GM23338 (cell line): ENCODE measurements around the gene RNF17. TPM values are rescaled to one million over a fixed set of nuclear protein-coding genes. Genes with fewer than 3 reads are reported as not detected.

ENCODE experiments used
- ATAC-seq: fragments of 200-7000 bp; cut with Tn5 transposase; 3 replicates; pipeline ENCODE4 v1.9.1; 2020
- DNase-seq: peaks from one replicate; pipeline ENCODE4 v3.0.0-alpha.2; 2015; ENCODE audit warnings: low spot score
- H2AFZ ChIP-seq: fragments of 200-600 bp; sonication (generic); 2 replicates; pipeline ENCODE4 v1.8.0; 2016; ENCODE audit warnings: antibody characterized with exemption, mild to moderate bottlenecking, moderate library complexity
- H3F3A ChIP-seq: fragments of 200-600 bp; sonication (generic); replicated peaks from 2 replicates; pipeline ENCODE4 v1.8.0; 2017; ENCODE audit warnings: antibody characterized with exemption, mixed run types, low read depth
- H3K27ac ChIP-seq: fragments of 200-600 bp; sonication (generic); 2 replicates; pipeline ENCODE4 v1.6.1; 2016; ENCODE audit warnings: low read depth
- H3K27me3 ChIP-seq: fragments of 200-600 bp; sonication (generic); 2 replicates; pipeline ENCODE4 v1.8.0; 2016; ENCODE audit warnings: mild to moderate bottlenecking, mixed run types, moderate library complexity; ENCODE audit not compliant: insufficient read depth
- H3K36me3 ChIP-seq: fragments of 200-600 bp; sonication (generic); 2 replicates; pipeline ENCODE4 v1.8.0; 2016; ENCODE audit warnings: mild to moderate bottlenecking; ENCODE audit not compliant: insufficient read depth
- H3K4me1 ChIP-seq: fragments of 200-600 bp; sonication (generic); 2 replicates; pipeline ENCODE4 v1.8.0; 2016; ENCODE audit warnings: mild to moderate bottlenecking, moderate library complexity; ENCODE audit not compliant: insufficient read depth
- H3K4me2 ChIP-seq: fragments of 200-600 bp; sonication (generic); 2 replicates; pipeline ENCODE4 v1.7.1; 2017; ENCODE audit warnings: mixed run types
- H3K4me3 ChIP-seq: fragments of 200-600 bp; sonication (generic); 2 replicates; pipeline ENCODE4 v1.6.1; 2016; ENCODE audit warnings: mixed run types
- H3K79me2 ChIP-seq: fragments of 200-600 bp; sonication (generic); replicated peaks from 2 replicates; pipeline ENCODE4 v1.8.0; 2017; ENCODE audit warnings: mild to moderate bottlenecking; ENCODE audit not compliant: insufficient read depth
- H3K9me2 ChIP-seq: fragments of 200-600 bp; sonication (generic); 2 replicates; pipeline ENCODE4 v1.8.0; 2017; ENCODE audit not compliant: insufficient read depth
- H4K20me1 ChIP-seq: fragments of 200-600 bp; sonication (generic); replicated peaks from 2 replicates; pipeline ENCODE4 v1.8.0; 2017; ENCODE audit warnings: mild to moderate bottlenecking; ENCODE audit not compliant: insufficient read depth
- H3K27ac Mint-ChIP-seq: 2 replicates; pipeline ENCODE4 v1.8.0; 2020; ENCODE audit warnings: inconsistent platforms, mild to moderate bottlenecking, moderate library complexity, mixed read lengths
- H3K27me3 Mint-ChIP-seq: 3 replicates; pipeline ENCODE4 v1.8.0; 2022; ENCODE audit warnings: low read depth, mild to moderate bottlenecking, moderate library complexity, mixed read lengths, inconsistent platforms; ENCODE audit not compliant: insufficient read depth, poor library complexity
- H3K36me3 Mint-ChIP-seq: 3 replicates; pipeline ENCODE4 v1.8.0; 2021; ENCODE audit warnings: low read depth, mild to moderate bottlenecking, inconsistent platforms, moderate library complexity, mixed read lengths
- H3K4me1 Mint-ChIP-seq: 3 replicates; pipeline ENCODE4 v1.8.0; 2020; ENCODE audit warnings: mild to moderate bottlenecking, inconsistent platforms, mixed read lengths
- H3K4me3 Mint-ChIP-seq: 3 replicates; pipeline ENCODE4 v1.8.0; 2021; ENCODE audit warnings: moderate library complexity, mild to moderate bottlenecking, inconsistent platforms, mixed read lengths
- H3K9me3 Mint-ChIP-seq: 3 replicates; pipeline ENCODE4 v1.8.0; 2020; ENCODE audit warnings: moderate library complexity, mild to moderate bottlenecking, inconsistent platforms, mixed read lengths
- EZH2 ChIP-seq: fragments of 200-600 bp; sonication (generic); IDR thresholded peaks from one replicate; pipeline ENCODE4 v1.8.0; 2017; ENCODE audit warnings: antibody characterized with exemption, mild to moderate bottlenecking, low read depth; ENCODE audit not compliant: unreplicated experiment
- EZH2phosphoT487 ChIP-seq: fragments of 200-600 bp; sonication (generic); IDR thresholded peaks from one replicate; pipeline ENCODE4 v1.8.1; 2018; ENCODE audit warnings: antibody characterized with exemption; ENCODE audit not compliant: unreplicated experiment
- JUNB ChIP-seq: IDR thresholded peaks from one replicate; pipeline ENCODE4 v1.6.1; 2016; ENCODE audit warnings: antibody characterized with exemption; ENCODE audit not compliant: unreplicated experiment
- ZNF114 ChIP-seq: fragments of 250-450 bp; sonication (Bioruptor Pico); IDR thresholded peaks from 2 replicates; pipeline ENCODE4 v1.5.0; 2020; ENCODE audit warnings: mild to moderate bottlenecking, moderate library complexity
- ZNF331 ChIP-seq: fragments of 250-450 bp; sonication (Bioruptor Pico); IDR thresholded peaks from 2 replicates; pipeline ENCODE4 v1.5.0; 2020; ENCODE audit warnings: low read depth, mild to moderate bottlenecking, moderate library complexity
- polyA plus RNA-seq: library from polyadenylated mRNA; unstranded; fragments of >200 nt; fragmentation: Nextera tagmentation; extraction: Ambion mirVana; gene quantifications from 2 replicates; pipeline ENCODE4 v1.2.1, GENCODE V29; 2016
- total RNA-seq: library from RNA; depleted of rRNA; stranded (reverse); fragments of >200 nt; shearing (Covaris generic); gene quantifications from 2 replicates; pipeline ENCODE4 v1.2.3, GENCODE V29; 2014
- TF ChIP-seq, protein P1 (sequence below): fragments of 250-450 bp; sonication (Bioruptor Pico); IDR thresholded peaks from 2 replicates; pipeline ENCODE4 v1.5.0; 2020; ENCODE audit warnings: mild to moderate bottlenecking, moderate library complexity

The RNF17 gene
- total and polyA plus RNA-seq, 2 experiments from 2014 or later: 0.16 TPM; not detected in 1

DNA sequence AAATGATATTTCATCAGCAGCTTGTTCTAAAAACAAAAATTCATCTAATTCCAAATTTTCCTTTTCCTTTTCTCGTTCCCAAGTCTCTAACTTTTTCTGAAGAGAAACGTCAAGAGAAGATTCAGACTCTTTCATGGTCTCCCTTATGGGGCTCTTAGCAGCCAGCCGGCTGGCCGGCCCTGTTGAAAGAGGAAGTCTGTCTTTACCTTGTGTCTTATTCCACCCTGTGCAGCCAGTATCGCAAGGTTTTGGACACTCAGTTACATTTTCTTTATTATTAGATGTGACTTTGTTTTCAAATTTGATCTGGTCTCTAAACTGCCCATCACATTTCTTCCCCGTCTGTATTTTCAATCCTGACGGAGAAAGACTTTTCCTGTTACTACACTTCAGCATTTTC is 142.3 kb downstream of the RNF17 start:
- peaks cover 44% of the 10 kb centered on the region for H3K36me3 Mint-ChIP-seq
- Histone ChIP-seq H3K27ac (no peak overlapping the region), H3K79me2 (no peaks in the 10 kb centered on the region; the same call in 1 of the 2 replicates), H3K9me2 (no peaks in the 10 kb centered on the region), H3F3A (no peaks in the 10 kb centered on the region), H4K20me1 (peaks cover 4% of the 10 kb centered on the region; the same call in 1 of the 2 replicates), H3K27me3 (no peaks in the 10 kb centered on the region), H3K4me2 (no peak overlapping the region), H2AFZ (no peak overlapping the region), H3K4me1 (no peaks in the 10 kb centered on the region), H3K36me3 (peaks cover 45% of the 10 kb centered on the region), H3K4me3 (no peak overlapping the region)
- H3K9me3 Mint-ChIP-seq: no peaks in the 10 kb centered on the region
- H3K27me3 Mint-ChIP-seq: peaks cover 3% of the 10 kb centered on the region
- H3K4me3 Mint-ChIP-seq: no peak overlapping the region
- TF ChIP-seq, protein P1, sequence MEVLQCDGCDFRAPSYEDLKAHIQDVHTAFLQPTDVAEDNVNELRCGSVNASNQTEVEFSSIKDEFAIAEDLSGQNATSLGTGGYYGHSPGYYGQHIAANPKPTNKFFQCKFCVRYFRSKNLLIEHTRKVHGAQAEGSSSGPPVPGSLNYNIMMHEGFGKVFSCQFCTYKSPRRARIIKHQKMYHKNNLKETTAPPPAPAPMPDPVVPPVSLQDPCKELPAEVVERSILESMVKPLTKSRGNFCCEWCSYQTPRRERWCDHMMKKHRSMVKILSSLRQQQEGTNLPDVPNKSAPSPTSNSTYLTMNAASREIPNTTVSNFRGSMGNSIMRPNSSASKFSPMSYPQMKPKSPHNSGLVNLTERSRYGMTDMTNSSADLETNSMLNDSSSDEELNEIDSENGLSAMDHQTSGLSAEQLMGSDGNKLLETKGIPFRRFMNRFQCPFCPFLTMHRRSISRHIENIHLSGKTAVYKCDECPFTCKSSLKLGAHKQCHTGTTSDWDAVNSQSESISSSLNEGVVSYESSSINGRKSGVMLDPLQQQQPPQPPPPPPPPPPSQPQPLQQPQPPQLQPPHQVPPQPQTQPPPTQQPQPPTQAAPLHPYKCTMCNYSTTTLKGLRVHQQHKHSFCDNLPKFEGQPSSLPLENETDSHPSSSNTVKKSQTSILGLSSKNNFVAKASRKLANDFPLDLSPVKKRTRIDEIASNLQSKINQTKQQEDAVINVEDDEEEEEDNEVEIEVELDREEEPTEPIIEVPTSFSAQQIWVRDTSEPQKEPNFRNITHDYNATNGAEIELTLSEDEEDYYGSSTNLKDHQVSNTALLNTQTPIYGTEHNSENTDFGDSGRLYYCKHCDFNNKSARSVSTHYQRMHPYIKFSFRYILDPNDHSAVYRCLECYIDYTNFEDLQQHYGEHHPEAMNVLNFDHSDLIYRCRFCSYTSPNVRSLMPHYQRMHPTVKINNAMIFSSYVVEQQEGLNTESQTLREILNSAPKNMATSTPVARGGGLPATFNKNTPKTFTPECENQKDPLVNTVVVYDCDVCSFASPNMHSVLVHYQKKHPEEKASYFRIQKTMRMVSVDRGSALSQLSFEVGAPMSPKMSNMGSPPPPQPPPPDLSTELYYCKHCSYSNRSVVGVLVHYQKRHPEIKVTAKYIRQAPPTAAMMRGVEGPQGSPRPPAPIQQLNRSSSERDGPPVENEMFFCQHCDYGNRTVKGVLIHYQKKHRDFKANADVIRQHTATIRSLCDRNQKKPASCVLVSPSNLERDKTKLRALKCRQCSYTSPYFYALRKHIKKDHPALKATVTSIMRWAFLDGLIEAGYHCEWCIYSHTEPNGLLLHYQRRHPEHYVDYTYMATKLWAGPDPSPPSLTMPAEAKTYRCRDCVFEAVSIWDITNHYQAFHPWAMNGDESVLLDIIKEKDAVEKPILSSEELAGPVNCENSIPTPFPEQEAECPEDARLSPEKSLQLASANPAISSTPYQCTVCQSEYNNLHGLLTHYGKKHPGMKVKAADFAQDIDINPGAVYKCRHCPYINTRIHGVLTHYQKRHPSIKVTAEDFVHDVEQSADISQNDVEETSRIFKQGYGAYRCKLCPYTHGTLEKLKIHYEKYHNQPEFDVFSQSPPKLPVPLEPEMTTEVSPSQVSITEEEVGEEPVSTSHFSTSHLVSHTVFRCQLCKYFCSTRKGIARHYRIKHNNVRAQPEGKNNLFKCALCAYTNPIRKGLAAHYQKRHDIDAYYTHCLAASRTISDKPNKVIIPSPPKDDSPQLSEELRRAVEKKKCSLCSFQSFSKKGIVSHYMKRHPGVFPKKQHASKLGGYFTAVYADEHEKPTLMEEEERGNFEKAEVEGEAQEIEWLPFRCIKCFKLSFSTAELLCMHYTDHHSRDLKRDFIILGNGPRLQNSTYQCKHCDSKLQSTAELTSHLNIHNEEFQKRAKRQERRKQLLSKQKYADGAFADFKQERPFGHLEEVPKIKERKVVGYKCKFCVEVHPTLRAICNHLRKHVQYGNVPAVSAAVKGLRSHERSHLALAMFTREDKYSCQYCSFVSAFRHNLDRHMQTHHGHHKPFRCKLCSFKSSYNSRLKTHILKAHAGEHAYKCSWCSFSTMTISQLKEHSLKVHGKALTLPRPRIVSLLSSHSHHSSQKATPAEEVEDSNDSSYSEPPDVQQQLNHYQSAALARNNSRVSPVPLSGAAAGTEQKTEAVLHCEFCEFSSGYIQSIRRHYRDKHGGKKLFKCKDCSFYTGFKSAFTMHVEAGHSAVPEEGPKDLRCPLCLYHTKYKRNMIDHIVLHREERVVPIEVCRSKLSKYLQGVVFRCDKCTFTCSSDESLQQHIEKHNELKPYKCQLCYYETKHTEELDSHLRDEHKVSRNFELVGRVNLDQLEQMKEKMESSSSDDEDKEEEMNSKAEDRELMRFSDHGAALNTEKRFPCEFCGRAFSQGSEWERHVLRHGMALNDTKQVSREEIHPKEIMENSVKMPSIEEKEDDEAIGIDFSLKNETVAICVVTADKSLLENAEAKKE: no peak
- TF ChIP-seq JUNB: no peak
- TF ChIP-seq ZNF331: no peak
- peak; percentile 44 for TF ChIP-seq EZH2phosphoT487
- ATAC-seq (no peak), DNase-seq (no peak)
- no peak overlapping the region for H3K27ac Mint-ChIP-seq
- H3K4me1 Mint-ChIP-seq: no peaks in the 10 kb centered on the region

- H2AFZ ChIP-seq: no peak overlapping the region
- H3K4me1 ChIP-seq: no peaks in the 10 kb centered on the region
- Mint-ChIP-seq H3K27ac (peak overlapping the region; percentile 28; the same call in 1 of the 2 replicates), H3K4me1 (peaks cover 12% of the 10 kb centered on the region), H3K27me3 (peaks cover 5% of the 10 kb centered on the region), H3K36me3 (peaks cover 42% of the 10 kb centered on the region), H3K4me3 (no peak overlapping the region), H3K9me3 (no peaks in the 10 kb centered on the region)
- no peak overlapping the region for H3K4me2 ChIP-seq
- peaks cover 20% of the 10 kb centered on the region; the same call in 1 of the 2 replicates for H4K20me1 ChIP-seq
- H3K27ac ChIP-seq: no peak overlapping the region
- no peaks in the 10 kb centered on the region for H3F3A ChIP-seq
- no peaks in the 10 kb centered on the region for H3K27me3 ChIP-seq
- no peak overlapping the region for H3K4me3 ChIP-seq
- H3K36me3 ChIP-seq: peaks cover 40% of the 10 kb centered on the region; the same call in 1 of the 2 replicates
- H3K9me2 ChIP-seq: no peaks in the 10 kb centered on the region
- DNase-seq (no peak), ATAC-seq (no peak)
- H3K79me2 ChIP-seq: peaks cover 37% of the 10 kb centered on the region
- no peak for TF ChIP-seq ZNF114 (CRISPR knock-in tag)
- TF ChIP-seq, protein P1: no peak
- TF ChIP-seq EZH2: no peak
These were observed 146.6 kb downstream of the RNF17 start for GRCh38 chr13:24910502-24911132.
